Measurements from ENCODE around the gene ARL8B. TPM values are rescaled to one million over a fixed set of nuclear protein-coding genes. Genes with fewer than 3 reads are reported as not detected.

The ARL8B gene
- total and polyA plus RNA-seq, 9 of the 15 experiments (the other 6 are each of a cell fraction or from before 2014, with no cell fraction given) = 28.5 to 99.4 (median 77.2) TPM

- TF ChIP-seq IFI16 (CRISPR knock-in tag; IDR thresholded peaks at IDR 0.05) = no peak
- TF ChIP-seq ARHGAP35 (IDR thresholded peaks at IDR 0.05; ENCODE audit: partially characterized antibody) = no peak
- TF ChIP-seq ZBTB17 (CRISPR knock-in tag; IDR thresholded peaks at IDR 0.05) = no peak
- TF ChIP-seq CEBPB (tag; IDR thresholded peaks at IDR 0.05) = peak; percentile 100
- TF ChIP-seq ELF1 (tag; IDR thresholded peaks at IDR 0.05) = no peak
- TF ChIP-seq EHMT2 (IDR thresholded peaks at IDR 0.05) = no peak
- no peak for TF ChIP-seq ZBTB1 (CRISPR knock-in tag; IDR thresholded peaks at IDR 0.05; ENCODE audit: borderline replicate concordance, low read depth)
- no peak for TF ChIP-seq ZNF407 (IDR thresholded peaks at IDR 0.05; ENCODE audit: low read depth)
- TF ChIP-seq ZC3H4 (CRISPR knock-in tag; IDR thresholded peaks at IDR 0.05; ENCODE audit: borderline replicate concordance) = no peak
- no peak for TF ChIP-seq ZNF780A (CRISPR knock-in tag; IDR thresholded peaks at IDR 0.05)
- no peak for TF ChIP-seq PCBP1 (IDR thresholded peaks at IDR 0.05; ENCODE audit: low read depth, low read length, poor library complexity, severe bottlenecking)
- no peak for TF ChIP-seq MNT (conservative IDR thresholded peaks at IDR 0.05)
- peak; percentile 44; the same call in 1 of the 2 replicates for TF ChIP-seq ARID1B (IDR thresholded peaks at IDR 0.05)
- no peak for TF ChIP-seq L3MBTL2 (IDR thresholded peaks at IDR 0.05)
- TF ChIP-seq RBBP5 (IDR thresholded peaks at IDR 0.05; ENCODE audit: borderline replicate concordance, insufficient read depth, low read length, poor library complexity, severe bottlenecking) = no peak
- no peak for TF ChIP-seq E4F1 (CRISPR knock-in tag; IDR thresholded peaks at IDR 0.05; ENCODE audit: borderline replicate concordance)
- no peak for TF ChIP-seq NR2C2 (CRISPR knock-in tag; IDR thresholded peaks at IDR 0.05)
- TF ChIP-seq NR2C2 (tag; IDR thresholded peaks at IDR 0.05) = peak; percentile 43
These were observed 4.5 kb downstream of the ARL8B start (continued) for GRCh38 chr3:5126586-5126985.

Measured in K562 (cell line).